Tibial nerve (tissue), 4 donors: ENCODE measurements around the gene POLR3H. TPM values are rescaled to one million over a fixed set of nuclear protein-coding genes. Genes with fewer than 3 reads are reported as not detected.

Experiments
- DNase-seq, 2 donors: peaks; one replicate each; pipeline ENCODE4 v3.0.0-alpha.2; 2019; ENCODE audit warnings: low spot score in 2 of 2
- H3K27ac ChIP-seq, 4 donors: fragments of 200-600 bp; sonication (generic) in 3 of 4; one replicate each; pipeline ENCODE4 v1.5.1; 2017 to 2019; ENCODE audit warnings: mild to moderate bottlenecking in 1 of 4
- H3K27me3 ChIP-seq, 2 donors: fragments of 200-600 bp; sonication (generic) in 1 of 2; one replicate each; pipeline versions ENCODE4 v1.5.1 to v1.6.0; 2017 to 2019
- H3K36me3 ChIP-seq, 3 donors: fragments of 200-600 bp; sonication (generic); one replicate each; pipeline ENCODE4 v1.5.1; 2018 to 2019
- H3K4me1 ChIP-seq, 4 donors: fragments of 200-600 bp; sonication (generic) in 3 of 4; one replicate each; pipeline ENCODE4 v1.5.1; 2017 to 2019
- H3K4me3 ChIP-seq, 4 donors: fragments of 200-600 bp; sonication (generic) in 3 of 4; one replicate each; pipeline ENCODE4 v1.5.1; 2017 to 2019; ENCODE audit warnings: mild to moderate bottlenecking in 1 of 4, moderate library complexity in 1 of 4
- H3K9me3 ChIP-seq, 4 donors: fragments of 200-600 bp; sonication (generic) in 3 of 4; one replicate each; pipeline ENCODE4 v1.5.1; 2017 to 2019
- CTCF ChIP-seq, 5 experiments: fragments of 200-600 bp in 3 of 5; fragments of 450-650 bp in 2 of 5; sonication (generic) in 3 of 5; IDR thresholded peaks; one replicate each; pipeline ENCODE4 v1.5.1; 2016 to 2019; ENCODE audit warnings: antibody characterized with exemption in 5 of 5, mild to moderate bottlenecking in 3 of 5, moderate library complexity in 2 of 5
- EP300 ChIP-seq, 2 donors: sonication (generic); formaldehyde crosslinking; IDR thresholded peaks; one replicate each; pipeline ENCODE4 v1.6.1; 2017; ENCODE audit warnings: antibody characterized with exemption in 2 of 2, mild to moderate bottlenecking in 1 of 2
- POLR2A ChIP-seq, 2 donors: fragments of 450-650 bp; IDR thresholded peaks; one replicate each; pipeline ENCODE4 v1.6.1; 2017; ENCODE audit warnings: antibody characterized with exemption in 2 of 2, mild to moderate bottlenecking in 2 of 2, moderate library complexity in 2 of 2
- WGBS, 2 donors: methylation state at CpG; one replicate each; pipeline ENCODE4 v1.1.5; 2018; 5-methylcytosine and 5-hydroxymethylcytosine counted together
- total RNA-seq, 4 donors: library from RNA; depleted of rRNA; stranded (reverse); fragments of >200 nt; gene quantifications; one replicate each; pipeline ENCODE4 v1.1.0, GENCODE V29; 2016

POLR3H gene
- total RNA-seq, 4 donors from 2014 or later = 26.6 to 33.6 (median 27.5) TPM

GRCh38 chr22:41584881-41585280, 40.6 kb upstream of the POLR3H start:
- H3K27me3 ChIP-seq = no peaks in the 10 kb centered on the region
- 82 to 84% methylated on average over 6 of the region's 6 CpGs for WGBS, 2 donors
- peaks cover 0 to 62% (median 13%) of the 10 kb centered on the region in 3 donors for H3K36me3 ChIP-seq
- no peak overlapping the region for H3K4me3 ChIP-seq
- no peak for TF ChIP-seq POLR2A (IDR thresholded peaks at IDR 0.05)
- H3K4me1 ChIP-seq = peaks cover 0 to 18% (median 15%) of the 10 kb centered on the region in 4 donors
- no peaks in the 10 kb centered on the region for H3K9me3 ChIP-seq
- no peak for DNase-seq
- no peak overlapping the region for H3K27ac ChIP-seq

DNA sequence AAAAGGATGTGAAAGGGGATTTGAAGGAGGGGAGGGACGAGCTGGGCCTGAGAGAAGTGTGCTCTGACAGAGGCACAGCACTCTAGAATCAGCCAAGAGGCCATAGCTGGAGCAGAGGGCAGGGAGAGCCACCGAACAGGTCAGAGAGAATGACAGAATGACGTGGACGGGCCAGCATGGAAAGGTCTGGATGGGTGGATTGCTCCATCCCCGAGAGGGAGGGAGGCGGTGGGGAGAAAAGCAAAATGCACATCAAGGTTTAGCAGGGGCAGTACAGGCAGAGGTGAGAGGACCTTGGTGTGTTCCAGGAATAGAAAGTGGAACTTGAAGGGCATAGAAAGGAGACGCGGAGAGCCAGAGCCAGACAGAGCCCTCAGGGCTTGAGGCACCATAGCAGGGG, 38.4 kb upstream of the POLR3H start:
- Histone ChIP-seq H3K9me3 (no peaks in the 10 kb centered on the region), H3K36me3 (peaks cover 0 to 84% (median 13%) of the 10 kb centered on the region in 3 donors), H3K27ac (no peak overlapping the region), H3K4me3 (no peak overlapping the region), H3K4me1 (peaks cover 0 to 4% (median 2%) of the 10 kb centered on the region in 4 donors), H3K27me3 (no peaks in the 10 kb centered on the region)
- TF ChIP-seq CTCF (IDR thresholded peaks at IDR 0.05) (no peak), EP300 (IDR thresholded peaks at IDR 0.05) (no peak), POLR2A (IDR thresholded peaks at IDR 0.05) (no peak)
- 71% methylated on average over 8 of the region's 8 CpGs for WGBS, 2 donors
- DNase-seq = no peak

DNA sequence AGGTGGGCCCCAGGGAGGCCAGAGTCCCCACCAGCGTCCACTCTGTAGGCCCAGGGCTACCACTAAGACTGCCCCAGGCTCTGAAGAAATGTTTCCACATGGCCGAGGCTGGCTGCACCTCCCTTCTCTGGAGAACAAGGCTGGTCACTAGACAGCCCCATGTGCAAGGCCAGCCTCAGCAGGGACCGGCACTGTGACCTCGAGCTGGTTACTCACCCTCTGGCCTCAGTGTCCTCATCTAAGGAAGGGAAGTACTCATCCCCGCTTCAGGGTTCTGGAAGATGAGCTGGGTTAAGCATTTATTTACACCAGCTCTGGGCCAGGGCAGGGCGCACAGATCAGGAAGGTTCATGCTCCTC, 35.7 kb upstream of the POLR3H start:
- Histone ChIP-seq H3K4me3 (no peak overlapping the region), H3K27me3 (no peaks in the 10 kb centered on the region), H3K27ac (no peak overlapping the region), H3K4me1 (peaks cover 0 to 6% (median 0%) of the 10 kb centered on the region in 4 donors), H3K9me3 (no peaks in the 10 kb centered on the region), H3K36me3 (peaks cover 0 to 99% (median 13%) of the 10 kb centered on the region in 3 donors)
- no peak for DNase-seq
- WGBS, 2 donors = 72 to 82% methylated on average over 6 of the region's 6 CpGs
- TF ChIP-seq CTCF (IDR thresholded peaks at IDR 0.05) (no peak), POLR2A (IDR thresholded peaks at IDR 0.05) (no peak), EP300 (IDR thresholded peaks at IDR 0.05) (no peak)

DNA sequence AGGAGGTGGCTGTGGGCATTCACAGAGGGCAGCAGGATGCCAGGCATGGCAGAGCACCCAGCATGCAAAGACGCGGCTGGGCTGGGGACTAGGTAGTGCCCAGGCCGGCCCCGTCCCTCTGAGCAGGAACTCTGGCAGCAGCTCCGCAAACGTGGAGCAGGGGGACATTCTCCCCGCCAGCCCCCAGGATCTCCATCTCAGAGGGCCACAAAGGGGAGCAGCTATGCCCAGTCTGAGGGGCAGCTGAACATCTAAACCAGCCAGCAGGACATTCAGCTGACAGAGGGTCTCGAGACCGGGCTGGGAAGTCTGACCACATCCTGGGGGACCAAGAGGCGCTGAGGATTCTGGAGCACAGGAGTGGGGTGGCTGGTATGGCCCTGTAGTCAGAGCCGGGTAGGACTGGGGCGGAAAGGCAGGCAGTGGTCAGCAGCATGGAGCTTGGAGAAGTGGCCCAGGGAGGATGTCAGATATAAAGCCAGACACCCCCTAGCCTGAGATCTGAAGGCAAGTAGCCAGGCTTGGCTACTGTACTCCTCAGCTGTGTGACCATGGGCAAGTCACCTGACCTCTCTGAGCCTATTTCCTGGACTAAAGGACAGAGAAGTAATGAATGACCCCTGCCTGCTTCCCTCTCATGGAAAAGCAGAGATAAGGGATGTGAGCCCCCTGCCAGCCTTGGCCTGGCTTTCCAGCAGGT, 35.2 kb upstream of the POLR3H start:
- TF ChIP-seq CTCF (IDR thresholded peaks at IDR 0.05) = no peak
- Histone ChIP-seq H3K4me1 (peaks cover 0 to 11% (median 0%) of the 10 kb centered on the region in 4 donors), H3K27ac (no peak overlapping the region), H3K9me3 (no peaks in the 10 kb centered on the region), H3K27me3 (no peaks in the 10 kb centered on the region), H3K4me3 (no peak overlapping the region), H3K36me3 (peaks cover 0 to 99% (median 13%) of the 10 kb centered on the region in 3 donors)
- DNase-seq = no peak
- 92 to 97% methylated on average over 10 to 12 of the region's 12 CpGs for WGBS, 2 donors

- Histone ChIP-seq H3K4me1 (peaks cover 0 to 11% (median 0%) of the 10 kb centered on the region in 4 donors), H3K27me3 (no peaks in the 10 kb centered on the region), H3K9me3 (no peaks in the 10 kb centered on the region), H3K36me3 (peaks cover 0 to 94% (median 8%) of the 10 kb centered on the region in 3 donors), H3K4me3 (no peak overlapping the region), H3K27ac (no peak overlapping the region)
- no peak for DNase-seq
- no peak for TF ChIP-seq POLR2A (IDR thresholded peaks at IDR 0.05)
- TF ChIP-seq EP300 (IDR thresholded peaks at IDR 0.05) = no peak
- no peak for TF ChIP-seq CTCF (IDR thresholded peaks at IDR 0.05)
- WGBS, 2 donors = 91 to 96% methylated on average over 9 of the region's 9 CpGs
Measured at GRCh38 chr22:41578818-41579217, 34.5 kb upstream of the POLR3H start.
